GM12878 (cell line): ENCODE data around the gene POU6F2. TPM values are rescaled to one million over a fixed set of nuclear protein-coding genes. Genes with fewer than 3 reads are reported as not detected.

Experiments
- ATAC-seq: fragments of 200-7000 bp; cut with Tn5 transposase; 3 replicates; pipeline ENCODE4 v1.9.1; 2020; ENCODE audit warnings: mild to moderate bottlenecking, moderate library complexity
- BruUV-seq: library from RNA; stranded (reverse); fragments of 400-500 nt; replicated peaks from 2 replicates; lab custom pipeline; 2021; lab: Mats Ljungman, UMichigan
- CTCF ChIA-PET: fragments of 300-600 bp; sonication (Branson Sonifier 250); formaldehyde crosslinking; extraction: SDS; loops from one replicate; lab custom pipeline; 2021; ENCODE audit warnings: inconsistent platforms; lab: Yijun Ruan, JAX
- POLR2A ChIA-PET: fragments of 350-600 bp; formaldehyde crosslinking; extraction: SDS; loops from one replicate; lab custom pipeline; 2021; ENCODE audit warnings: inconsistent platforms; lab: Charles Lee
- RAD21 ChIA-PET: fragments of 300-600 bp; sonication (Branson Sonifier 250); formaldehyde crosslinking; loops from one replicate; lab custom pipeline; 2023; ENCODE audit warnings: antibody characterized with exemption; ENCODE audit not compliant: unreplicated experiment; lab: Charles Lee
- SMC1A ChIA-PET: fragments of 300-600 bp; sonication (Branson Sonifier 250); formaldehyde crosslinking; loops from one replicate; lab custom pipeline; 2023; ENCODE audit not compliant: unreplicated experiment, uncharacterized antibody; lab: Charles Lee
- DNase-seq: peaks from one replicate; pipeline ENCODE4 v3.0.0-alpha.2; 2011; ENCODE audit warnings: low read depth, low spot score
- FAIRE-seq: peaks from 3 replicates; lab custom pipeline; 2011; peaks lifted over from hg19 to GRCh38; lab: Jason Lieb, UNC
- H2AFZ ChIP-seq: 2 replicates; pipeline ENCODE4 v1.6.0; 2011; ENCODE audit warnings: low read depth, low read length, control low read depth; ENCODE audit not compliant: control insufficient read depth
- H3K27ac ChIP-seq: 2 replicates; pipeline ENCODE4 v1.5.1; 2011; ENCODE audit warnings: control low read depth; ENCODE audit not compliant: control insufficient read depth, insufficient read depth
- H3K27me3 ChIP-seq, 2 experiments: replicated peaks in 1 of 2; 2 replicates each; pipeline versions ENCODE4 v1.6.0 to v1.6.1; 2011; ENCODE audit warnings: low read length in 1 of 2; ENCODE audit not compliant: control insufficient read depth in 2 of 2, insufficient read depth in 2 of 2
- H3K36me3 ChIP-seq, 2 experiments: 2 replicates each; pipeline ENCODE4 v1.5.1; 2011; ENCODE audit warnings: low read length in 1 of 2; ENCODE audit not compliant: control insufficient read depth in 2 of 2, insufficient read depth in 2 of 2
- H3K4me1 ChIP-seq: 2 replicates; pipeline ENCODE4 v1.6.1; 2011; ENCODE audit warnings: mild to moderate bottlenecking, low read length, moderate library complexity, mixed read lengths; ENCODE audit not compliant: control insufficient read depth, insufficient read depth
- H3K4me2 ChIP-seq: 2 replicates; pipeline ENCODE4 v1.6.0; 2011; ENCODE audit warnings: control low read depth; ENCODE audit not compliant: control insufficient read depth, insufficient read depth
- H3K4me3 ChIP-seq: fragments of 200-600 bp; sonication (generic); 2 replicates; pipeline ENCODE4 v1.5.1; 2016
- H3K79me2 ChIP-seq: 2 replicates; pipeline ENCODE4 v1.6.0; 2011; ENCODE audit warnings: low read length; ENCODE audit not compliant: control insufficient read depth, insufficient read depth
- H3K9ac ChIP-seq: 2 replicates; pipeline ENCODE4 v1.8.0; 2011; ENCODE audit warnings: low read length, control low read depth, mixed read lengths; ENCODE audit not compliant: control insufficient read depth, insufficient read depth
- H3K9me3 ChIP-seq: replicated peaks from 3 replicates; pipeline ENCODE4 v1.5.1; 2011; ENCODE audit warnings: mild to moderate bottlenecking, low read length; ENCODE audit not compliant: control insufficient read depth, insufficient read depth
- H4K20me1 ChIP-seq: 2 replicates; pipeline ENCODE4 v1.6.0; 2011; ENCODE audit not compliant: control insufficient read depth, insufficient read depth
- BRCA1 ChIP-seq: IDR thresholded peaks from 2 replicates; pipeline ENCODE4 v1.6.1; 2011; ENCODE audit warnings: low read depth, low read length, improper control_type of control experiment
- FOXK2 ChIP-seq: fragments of 450-650 bp; IDR thresholded peaks from 2 replicates; pipeline ENCODE4 v1.6.1; 2017; ENCODE audit warnings: mild to moderate bottlenecking, moderate library complexity
- IKZF2 ChIP-seq, 2 experiments: fragments of 450-650 bp; IDR thresholded peaks; 2 replicates each; pipeline ENCODE4 v1.6.1; 2017; ENCODE audit warnings: mild to moderate bottlenecking in 2 of 2, moderate library complexity in 2 of 2
- PML ChIP-seq: IDR thresholded peaks from 2 replicates; pipeline ENCODE4 v1.6.1; 2012; ENCODE audit warnings: low read length, inconsistent platforms
- POLR2AphosphoS5 ChIP-seq: IDR thresholded peaks from 2 replicates; pipeline ENCODE4 v1.6.1; 2011; ENCODE audit warnings: mild to moderate bottlenecking, low read length, inconsistent platforms
- RBBP5 ChIP-seq: fragments of 200-600 bp; sonication (generic); conservative IDR thresholded peaks from 2 replicates; pipeline ENCODE4 v1.6.1; 2016
- RCOR1 ChIP-seq: conservative IDR thresholded peaks from 2 replicates; pipeline ENCODE4 v1.6.1; 2012; ENCODE audit warnings: low read depth, low read length, improper control_type of control experiment
- RFX5 ChIP-seq: IDR thresholded peaks from 2 replicates; pipeline ENCODE4 v1.6.1; 2011; ENCODE audit warnings: low read depth, low read length, improper control_type of control experiment
- SIN3A ChIP-seq: IDR thresholded peaks from 2 replicates; pipeline ENCODE4 v1.6.1; 2012; ENCODE audit warnings: low read depth, low read length, improper control_type of control experiment
- TAF1 ChIP-seq: IDR thresholded peaks from 2 replicates; pipeline ENCODE4 v1.6.1; 2011; ENCODE audit warnings: mild to moderate bottlenecking, low read depth, low read length, borderline replicate concordance
- ZNF622 ChIP-seq: fragments of 450-650 bp; IDR thresholded peaks from 2 replicates; pipeline ENCODE4 v1.6.1; 2017; ENCODE audit warnings: mild to moderate bottlenecking, inconsistent platforms
- WGBS: methylation state at CpG from one replicate; pipeline ENCODE4 v1.1.6; 2016; ENCODE audit warnings: low lambda C conversion rate; ENCODE audit not compliant: insufficient replicate concordance, insufficient coverage; ENCODE audit errors: missing lambda C conversion rate; 5-methylcytosine and 5-hydroxymethylcytosine counted together
- in situ Hi-C: fragments of 300-500 bp; cut with MboI; formaldehyde crosslinking; loops from 9 replicates; pipeline ENCODE4 v1.14.3; 2018; ENCODE audit warnings: mixed read lengths
- intact Hi-C: fragments of 100-400 bp; cut with micrococcal nuclease; formaldehyde crosslinking; loops from one replicate; pipeline ENCODE4 v1.14.2; 2022; ENCODE audit not compliant: unreplicated experiment
- polyA plus RNA-seq, 11 experiments: library from polyadenylated mRNA; depleted of rRNA in 4 of 11; unstranded in 6 of 11; stranded (reverse) in 5 of 11; fragments of >200 nt; fragmentation: Nextera tagmentation in 4 of 11; fragmentation: Illumina TruSeq in 1 of 11; extraction: Ambion mirVana in 4 of 11; extraction: Trizol in 1 of 11; gene quantifications; 1 replicate in 1 of 11; 2 replicates in 10 of 11; pipeline versions ENCODE4 v1.2.1 to v1.2.3, GENCODE V29; 2011 to 2016; ENCODE audit warnings: inconsistent platforms in 2 of 11, missing spikeins in 2 of 11, low read depth in 1 of 11
- total RNA-seq, 4 experiments: library from RNA; depleted of rRNA in 3 of 4; stranded (reverse); fragments of >200 nt in 3 of 4; fragmentation: Illumina TruSeq in 1 of 4; extraction: Trizol in 1 of 4; gene quantifications; 2 replicates each; pipeline versions ENCODE4 v1.2.1 to v1.2.3, GENCODE V29; 2013 to 2021
- TF ChIP-seq, protein P1 (sequence below): fragments of 450-650 bp; IDR thresholded peaks from 2 replicates; pipeline ENCODE4 v1.6.1; 2017; ENCODE audit warnings: borderline replicate concordance
- TF ChIP-seq, protein P2 (sequence below): IDR thresholded peaks from 2 replicates; pipeline ENCODE4 v1.6.1; 2012; ENCODE audit warnings: mild to moderate bottlenecking, low read depth, low read length
- TF ChIP-seq, protein P3 (sequence below): IDR thresholded peaks from 2 replicates; pipeline ENCODE4 v1.6.1; 2011; ENCODE audit warnings: low read depth, low read length, improper control_type of control experiment, borderline replicate concordance
- TF ChIP-seq, protein P4 (sequence below): IDR thresholded peaks from 2 replicates; pipeline ENCODE4 v1.6.1; 2012; ENCODE audit warnings: low read depth, low read length, improper control_type of control experiment

The POU6F2 gene
- total and polyA plus RNA-seq, 10 of the 15 experiments (the other 5 are each of a cell fraction or from before 2014, with no cell fraction given) = 0.10 TPM; not detected in 9

DNA sequence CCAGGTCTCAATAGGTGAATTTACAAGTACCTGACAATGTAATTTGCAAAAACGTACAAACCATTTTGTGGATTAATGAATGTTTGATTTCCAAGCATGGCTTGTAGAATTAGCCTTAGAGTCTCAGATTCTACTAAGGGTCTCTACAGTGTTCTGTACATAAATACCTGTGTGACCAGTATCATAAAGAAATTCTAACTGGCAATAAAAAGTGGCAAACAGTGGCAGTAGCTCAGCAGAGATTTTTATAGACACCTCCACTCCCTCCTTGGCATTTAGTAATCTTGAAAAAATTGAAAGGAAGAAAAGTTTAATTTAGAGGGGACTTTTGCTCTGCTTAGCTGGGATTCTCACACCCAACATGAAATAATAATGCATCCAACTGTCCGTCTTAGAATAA, 220.8 kb downstream of the POU6F2 start:
- POLR2A ChIA-PET = no interaction called here
- Histone ChIP-seq H3K4me2 (no peak overlapping the region), H4K20me1 (no peaks in the 10 kb centered on the region), H3K9ac (no peak overlapping the region), H3K27me3 (no peaks in the 10 kb centered on the region), H3K4me3 (no peak overlapping the region), H3K4me1 (no peaks in the 10 kb centered on the region), H3K9me3 (no peaks in the 10 kb centered on the region), H3K79me2 (no peaks in the 10 kb centered on the region), H2AFZ (no peak overlapping the region), H3K27ac (no peak overlapping the region), H3K36me3 (no peaks in the 10 kb centered on the region)
- 17% methylated on average over 2 of the region's 2 CpGs for WGBS
- DNase-seq (no peak), ATAC-seq (no peak), FAIRE-seq (no peak)
- no peak for TF ChIP-seq RFX5
- no peak for TF ChIP-seq RBBP5
- TF ChIP-seq IKZF2 (IDR thresholded peaks at IDR 0.05) = no peak
- TF ChIP-seq ZNF622 = no peak
- TF ChIP-seq PML = no peak
- no peak for TF ChIP-seq TAF1
- no peak for TF ChIP-seq POLR2AphosphoS5
- TF ChIP-seq, protein P1, sequence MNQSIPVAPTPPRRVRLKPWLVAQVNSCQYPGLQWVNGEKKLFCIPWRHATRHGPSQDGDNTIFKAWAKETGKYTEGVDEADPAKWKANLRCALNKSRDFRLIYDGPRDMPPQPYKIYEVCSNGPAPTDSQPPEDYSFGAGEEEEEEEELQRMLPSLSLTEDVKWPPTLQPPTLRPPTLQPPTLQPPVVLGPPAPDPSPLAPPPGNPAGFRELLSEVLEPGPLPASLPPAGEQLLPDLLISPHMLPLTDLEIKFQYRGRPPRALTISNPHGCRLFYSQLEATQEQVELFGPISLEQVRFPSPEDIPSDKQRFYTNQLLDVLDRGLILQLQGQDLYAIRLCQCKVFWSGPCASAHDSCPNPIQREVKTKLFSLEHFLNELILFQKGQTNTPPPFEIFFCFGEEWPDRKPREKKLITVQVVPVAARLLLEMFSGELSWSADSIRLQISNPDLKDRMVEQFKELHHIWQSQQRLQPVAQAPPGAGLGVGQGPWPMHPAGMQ = no peak
- TF ChIP-seq BRCA1 = no peak
- TF ChIP-seq RCOR1 = no peak
- TF ChIP-seq, protein P2, sequence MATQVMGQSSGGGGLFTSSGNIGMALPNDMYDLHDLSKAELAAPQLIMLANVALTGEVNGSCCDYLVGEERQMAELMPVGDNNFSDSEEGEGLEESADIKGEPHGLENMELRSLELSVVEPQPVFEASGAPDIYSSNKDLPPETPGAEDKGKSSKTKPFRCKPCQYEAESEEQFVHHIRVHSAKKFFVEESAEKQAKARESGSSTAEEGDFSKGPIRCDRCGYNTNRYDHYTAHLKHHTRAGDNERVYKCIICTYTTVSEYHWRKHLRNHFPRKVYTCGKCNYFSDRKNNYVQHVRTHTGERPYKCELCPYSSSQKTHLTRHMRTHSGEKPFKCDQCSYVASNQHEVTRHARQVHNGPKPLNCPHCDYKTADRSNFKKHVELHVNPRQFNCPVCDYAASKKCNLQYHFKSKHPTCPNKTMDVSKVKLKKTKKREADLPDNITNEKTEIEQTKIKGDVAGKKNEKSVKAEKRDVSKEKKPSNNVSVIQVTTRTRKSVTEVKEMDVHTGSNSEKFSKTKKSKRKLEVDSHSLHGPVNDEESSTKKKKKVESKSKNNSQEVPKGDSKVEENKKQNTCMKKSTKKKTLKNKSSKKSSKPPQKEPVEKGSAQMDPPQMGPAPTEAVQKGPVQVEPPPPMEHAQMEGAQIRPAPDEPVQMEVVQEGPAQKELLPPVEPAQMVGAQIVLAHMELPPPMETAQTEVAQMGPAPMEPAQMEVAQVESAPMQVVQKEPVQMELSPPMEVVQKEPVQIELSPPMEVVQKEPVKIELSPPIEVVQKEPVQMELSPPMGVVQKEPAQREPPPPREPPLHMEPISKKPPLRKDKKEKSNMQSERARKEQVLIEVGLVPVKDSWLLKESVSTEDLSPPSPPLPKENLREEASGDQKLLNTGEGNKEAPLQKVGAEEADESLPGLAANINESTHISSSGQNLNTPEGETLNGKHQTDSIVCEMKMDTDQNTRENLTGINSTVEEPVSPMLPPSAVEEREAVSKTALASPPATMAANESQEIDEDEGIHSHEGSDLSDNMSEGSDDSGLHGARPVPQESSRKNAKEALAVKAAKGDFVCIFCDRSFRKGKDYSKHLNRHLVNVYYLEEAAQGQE = no peak
- TF ChIP-seq, protein P3, sequence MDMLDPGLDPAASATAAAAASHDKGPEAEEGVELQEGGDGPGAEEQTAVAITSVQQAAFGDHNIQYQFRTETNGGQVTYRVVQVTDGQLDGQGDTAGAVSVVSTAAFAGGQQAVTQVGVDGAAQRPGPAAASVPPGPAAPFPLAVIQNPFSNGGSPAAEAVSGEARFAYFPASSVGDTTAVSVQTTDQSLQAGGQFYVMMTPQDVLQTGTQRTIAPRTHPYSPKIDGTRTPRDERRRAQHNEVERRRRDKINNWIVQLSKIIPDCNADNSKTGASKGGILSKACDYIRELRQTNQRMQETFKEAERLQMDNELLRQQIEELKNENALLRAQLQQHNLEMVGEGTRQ = no peak
- no peak for TF ChIP-seq FOXK2
- no peak for TF ChIP-seq SIN3A
- TF ChIP-seq, protein P4, sequence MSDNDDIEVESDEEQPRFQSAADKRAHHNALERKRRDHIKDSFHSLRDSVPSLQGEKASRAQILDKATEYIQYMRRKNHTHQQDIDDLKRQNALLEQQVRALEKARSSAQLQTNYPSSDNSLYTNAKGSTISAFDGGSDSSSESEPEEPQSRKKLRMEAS = no peak
- SMC1A ChIA-PET = no interaction called here
- intact Hi-C loops (no loop called here), in situ Hi-C loops (no loop called here)
- no TSS peak for BruUV-seq
- CTCF ChIA-PET = no interaction called here
- RAD21 ChIA-PET = interaction anchor here (1.2 kb wide), 1 partner anchor 116 kb away, joined by 3 read pairs; no protein-coding TSS in a partner anchor
